Dendritic cell treated with granulocyte-macrophage colony-stimulating factor and Interleukin-4, amounts not matched to agents 40 ng/mL and 50 ng/mL, for 4 days (primary cell): Measurements from ENCODE around the gene ALDH5A1.

Source experiments
- H3K27ac Mint-ChIP-seq: one replicate; pipeline ENCODE4 v1.8.0; 2022; ENCODE audit warnings: mild to moderate bottlenecking, mixed read lengths
- H3K27me3 Mint-ChIP-seq: one replicate; pipeline ENCODE4 v1.8.0; 2022; ENCODE audit warnings: mild to moderate bottlenecking, mixed read lengths
- H3K36me3 Mint-ChIP-seq: one replicate; pipeline ENCODE4 v1.8.0; 2022; ENCODE audit warnings: low read depth, mixed read lengths
- H3K4me1 Mint-ChIP-seq: one replicate; pipeline ENCODE4 v1.8.0; 2022; ENCODE audit warnings: low read depth, mixed read lengths
- H3K4me3 Mint-ChIP-seq: one replicate; pipeline ENCODE4 v1.8.0; 2022; ENCODE audit warnings: mild to moderate bottlenecking, moderate library complexity, mixed read lengths
- H3K9me3 Mint-ChIP-seq: one replicate; pipeline ENCODE4 v1.8.0; 2022; ENCODE audit warnings: mixed read lengths
- intact Hi-C: fragments of 100-400 bp; cut with micrococcal nuclease; formaldehyde crosslinking; loops from one replicate; pipeline ENCODE4 v1.15.0; 2022

The ALDH5A1 gene

GRCh38 chr6:24524329-24524728 lies 29.6 kb downstream of the ALDH5A1 start:
- intact Hi-C loops, result no loop called here
- H3K27ac Mint-ChIP-seq, result no peak overlapping the region
- no peaks in the 10 kb centered on the region for H3K9me3 Mint-ChIP-seq

DNA sequence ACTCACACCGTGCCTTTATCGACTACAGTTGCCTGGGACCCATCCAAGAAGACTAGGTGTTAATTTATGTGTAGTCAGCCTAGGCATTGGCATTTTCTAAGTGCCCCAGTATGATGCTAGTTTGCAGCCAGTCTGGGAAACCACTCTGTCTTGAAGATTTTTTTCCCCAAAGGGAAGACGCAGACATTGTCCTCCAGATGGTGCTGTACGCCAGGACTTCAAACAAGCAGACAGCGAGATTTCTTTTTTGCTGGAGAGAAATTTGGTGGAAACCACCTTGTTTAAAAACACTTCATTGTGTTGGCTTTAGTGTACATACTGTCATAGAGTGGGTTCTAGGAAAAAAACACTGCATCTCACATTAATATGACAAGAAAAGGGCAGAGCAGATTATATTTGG lies 30.0 kb downstream of the ALDH5A1 start:
- no peaks in the 10 kb centered on the region for H3K9me3 Mint-ChIP-seq
- H3K36me3 Mint-ChIP-seq, result no peaks in the 10 kb centered on the region
- intact Hi-C loops, result no loop called here
- no peak overlapping the region for H3K27ac Mint-ChIP-seq
- no peak overlapping the region for H3K4me3 Mint-ChIP-seq
- H3K4me1 Mint-ChIP-seq, result no peaks in the 10 kb centered on the region
- H3K27me3 Mint-ChIP-seq, result no peaks in the 10 kb centered on the region

More at GRCh38 chr6:24524329-24524728, 29.6 kb downstream of the ALDH5A1 start:
- Mint-ChIP-seq H3K4me1 (no peaks in the 10 kb centered on the region), H3K27me3 (no peaks in the 10 kb centered on the region), H3K4me3 (no peak overlapping the region), H3K36me3 (no peaks in the 10 kb centered on the region)

GRCh38 chr6:24529985-24530384 lies 35.2 kb downstream of the ALDH5A1 start:
- no peaks in the 10 kb centered on the region for H3K4me1 Mint-ChIP-seq
- H3K4me3 Mint-ChIP-seq, result no peak overlapping the region
- no peaks in the 10 kb centered on the region for H3K36me3 Mint-ChIP-seq
- no peaks in the 10 kb centered on the region for H3K9me3 Mint-ChIP-seq
- H3K27ac Mint-ChIP-seq, result no peak overlapping the region
- intact Hi-C loops, result no loop called here
- no peaks in the 10 kb centered on the region for H3K27me3 Mint-ChIP-seq

DNA sequence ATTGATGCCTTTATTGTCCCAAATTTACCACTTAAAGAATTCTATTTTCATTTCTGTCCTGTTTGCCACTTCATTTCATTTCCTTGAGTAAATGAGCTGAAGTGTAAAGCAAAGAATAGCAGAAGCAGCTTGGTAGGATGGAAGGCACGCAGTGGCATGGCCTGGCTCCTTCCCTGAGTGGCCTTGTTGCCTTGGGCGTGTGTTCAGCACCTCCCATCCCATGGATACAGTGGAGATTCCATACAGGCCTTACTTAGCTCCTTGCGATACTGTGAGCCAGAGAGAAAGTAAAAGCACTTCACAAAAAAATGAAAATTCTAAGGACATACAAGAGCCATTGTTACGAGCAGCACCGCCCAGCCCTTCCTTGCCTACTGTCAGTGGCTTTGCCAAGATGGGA lies 39.6 kb downstream of the ALDH5A1 start:
- H3K4me1 Mint-ChIP-seq, result no peaks in the 10 kb centered on the region
- no peak overlapping the region for H3K4me3 Mint-ChIP-seq

GRCh38 chr6:24535210-24535609 lies 40.4 kb downstream of the ALDH5A1 start:
- Mint-ChIP-seq H3K9me3 (no peaks in the 10 kb centered on the region), H3K27me3 (no peaks in the 10 kb centered on the region), H3K4me1 (no peaks in the 10 kb centered on the region), H3K27ac (no peak overlapping the region), H3K36me3 (no peaks in the 10 kb centered on the region), H3K4me3 (no peak overlapping the region)
- intact Hi-C loops, result no loop called here

More for the DNA sequence above, 39.6 kb downstream of the ALDH5A1 start:
- intact Hi-C loops, result no loop called here
- H3K27me3 Mint-ChIP-seq, result no peaks in the 10 kb centered on the region
- H3K36me3 Mint-ChIP-seq, result no peaks in the 10 kb centered on the region
- H3K9me3 Mint-ChIP-seq, result no peaks in the 10 kb centered on the region
- no peak overlapping the region for H3K27ac Mint-ChIP-seq

DNA sequence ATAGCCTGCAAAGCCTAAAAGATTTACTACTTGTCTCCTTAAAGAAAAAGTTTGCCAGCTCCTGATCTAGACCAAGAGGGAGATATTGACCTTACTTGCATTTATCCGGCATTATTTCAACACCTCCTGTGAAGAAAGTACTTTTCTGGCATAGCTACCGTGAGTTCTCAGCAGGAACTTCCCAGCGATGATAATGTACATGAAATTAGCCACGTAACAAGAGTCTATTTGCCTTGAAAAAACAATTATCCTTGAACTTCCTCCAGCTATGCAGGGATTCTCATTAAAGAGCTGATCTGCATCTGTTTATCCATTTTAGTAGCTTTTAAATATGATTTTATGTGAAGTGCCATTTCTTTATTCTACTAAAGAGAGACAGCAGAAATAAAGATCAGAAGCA lies 41.7 kb downstream of the ALDH5A1 start:
- H3K4me3 Mint-ChIP-seq, result no peak overlapping the region
- H3K36me3 Mint-ChIP-seq, result no peaks in the 10 kb centered on the region
- no peaks in the 10 kb centered on the region for H3K27me3 Mint-ChIP-seq
- no peaks in the 10 kb centered on the region for H3K4me1 Mint-ChIP-seq
- intact Hi-C loops, result no loop called here
- no peaks in the 10 kb centered on the region for H3K9me3 Mint-ChIP-seq
- H3K27ac Mint-ChIP-seq, result no peak overlapping the region

DNA sequence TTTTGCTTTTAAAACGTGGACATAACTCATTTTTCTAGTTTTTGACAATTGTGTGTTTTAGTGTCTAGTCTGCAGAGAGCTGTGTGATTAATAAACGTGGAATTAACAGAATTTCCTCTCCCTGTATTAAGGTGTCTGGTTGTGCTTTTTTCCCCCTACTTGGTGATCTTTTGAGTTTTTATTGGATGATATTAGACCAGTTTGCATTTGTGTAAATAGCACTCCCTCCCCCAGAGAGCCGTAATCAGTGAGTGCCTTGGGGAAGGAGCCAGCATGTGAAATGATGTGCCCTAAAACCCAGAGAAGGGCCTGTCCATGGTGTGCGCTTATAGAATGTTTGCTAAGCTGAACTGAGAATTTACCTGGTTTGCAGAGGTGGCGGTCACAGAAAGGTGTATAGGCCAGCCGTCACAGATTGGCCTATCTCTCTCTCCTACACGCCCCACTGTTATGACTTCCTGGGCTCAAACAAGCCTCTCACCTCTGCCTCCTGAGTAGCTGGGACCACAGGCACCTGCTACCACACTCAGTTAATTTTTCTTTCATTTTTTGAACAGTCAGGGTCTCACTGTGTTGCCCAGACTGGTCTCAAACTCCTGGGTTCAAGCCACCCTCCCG lies 42.4 kb downstream of the ALDH5A1 start:
- Mint-ChIP-seq H3K4me3 (no peak overlapping the region), H3K36me3 (no peaks in the 10 kb centered on the region), H3K27me3 (no peaks in the 10 kb centered on the region), H3K9me3 (no peaks in the 10 kb centered on the region), H3K4me1 (no peaks in the 10 kb centered on the region), H3K27ac (no peak overlapping the region)
- intact Hi-C loops, result no loop called here

DNA sequence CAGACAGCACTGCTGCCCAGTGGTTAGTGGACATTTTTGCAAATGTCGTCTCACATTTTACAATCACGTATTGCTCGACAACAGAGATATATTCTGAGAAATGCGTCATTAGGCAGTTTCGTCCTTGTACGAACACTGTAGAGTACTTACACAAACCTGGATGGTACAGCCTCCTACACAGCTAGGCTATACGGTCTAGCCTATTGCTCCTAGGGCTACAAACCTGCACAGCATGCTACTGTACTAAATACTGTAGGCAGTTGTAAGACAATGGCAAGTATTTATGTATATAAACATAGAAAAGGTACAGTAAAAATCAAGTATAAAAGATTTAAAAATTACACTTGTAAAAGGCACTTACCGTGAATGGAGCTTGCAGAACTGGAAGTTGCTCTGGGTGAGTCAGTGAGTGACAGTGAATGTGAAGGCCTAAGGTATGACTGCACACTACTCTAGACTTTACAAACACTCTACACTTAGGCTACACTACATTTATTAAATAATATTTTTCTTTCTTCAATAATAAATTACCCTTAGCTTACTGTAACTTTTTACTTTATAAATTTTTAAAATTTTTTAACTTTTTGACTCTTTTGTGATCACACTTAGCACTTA lies 43.1 kb downstream of the ALDH5A1 start:
- H3K27me3 Mint-ChIP-seq, result no peaks in the 10 kb centered on the region
- H3K9me3 Mint-ChIP-seq, result no peaks in the 10 kb centered on the region
- intact Hi-C loops, result no loop called here
- H3K4me3 Mint-ChIP-seq, result no peak overlapping the region
- H3K4me1 Mint-ChIP-seq, result no peaks in the 10 kb centered on the region
- H3K36me3 Mint-ChIP-seq, result no peaks in the 10 kb centered on the region
- H3K27ac Mint-ChIP-seq, result no peak overlapping the region

GRCh38 chr6:24539416-24539815 lies 44.6 kb downstream of the ALDH5A1 start:
- Mint-ChIP-seq H3K4me1 (no peaks in the 10 kb centered on the region), H3K9me3 (no peaks in the 10 kb centered on the region), H3K4me3 (no peak overlapping the region), H3K36me3 (no peaks in the 10 kb centered on the region), H3K27me3 (no peaks in the 10 kb centered on the region), H3K27ac (no peak overlapping the region)
- intact Hi-C loops, result no loop called here

DNA sequence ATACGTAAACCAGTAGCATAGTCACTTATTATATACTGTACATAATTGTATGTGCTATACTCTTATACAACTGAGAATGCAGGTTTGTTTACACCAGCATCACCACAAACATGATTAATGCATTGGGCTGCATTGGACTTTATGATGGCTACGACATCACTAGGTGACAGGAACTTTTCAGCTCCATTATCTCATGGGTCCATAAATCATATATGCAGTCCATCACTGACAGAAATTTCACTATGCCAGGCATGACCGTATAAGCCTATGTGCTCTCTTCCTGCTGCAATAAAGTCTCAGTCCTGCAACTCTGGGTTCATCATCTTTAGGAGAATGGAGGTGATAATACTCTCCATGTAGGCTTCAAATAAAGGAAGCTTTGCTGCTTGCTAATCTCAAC lies 45.4 kb downstream of the ALDH5A1 start:
- Mint-ChIP-seq H3K27ac (no peak overlapping the region), H3K4me3 (no peak overlapping the region)
- intact Hi-C loops, result no loop called here

DNA sequence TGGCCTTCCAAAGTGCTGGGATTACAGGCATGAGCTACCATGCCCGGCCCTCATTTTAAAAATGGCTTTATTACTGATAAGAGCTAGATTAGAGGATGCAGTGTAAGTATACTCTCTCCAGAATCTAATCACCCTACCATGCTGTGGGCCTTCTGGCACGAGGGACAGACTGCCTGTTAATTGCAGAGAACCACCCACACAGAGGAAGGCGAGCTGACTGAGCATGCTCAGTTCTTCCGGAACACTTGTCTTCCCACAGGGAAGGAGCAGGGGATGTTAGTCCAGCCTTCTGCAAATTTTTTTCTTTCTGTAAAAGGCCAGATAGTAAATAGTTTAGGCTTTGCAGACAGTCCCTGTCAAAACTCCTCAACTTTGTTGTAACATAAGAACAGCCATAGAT lies 48.9 kb downstream of the ALDH5A1 start:
- intact Hi-C loops, result no loop called here
- no peaks in the 10 kb centered on the region for H3K9me3 Mint-ChIP-seq
- H3K4me1 Mint-ChIP-seq, result no peaks in the 10 kb centered on the region
- H3K27me3 Mint-ChIP-seq, result peaks cover 10% of the 10 kb centered on the region
- H3K4me3 Mint-ChIP-seq, result no peak overlapping the region
- H3K27ac Mint-ChIP-seq, result no peak overlapping the region
- no peaks in the 10 kb centered on the region for H3K36me3 Mint-ChIP-seq

More for the DNA sequence above, 45.4 kb downstream of the ALDH5A1 start:
- H3K4me1 Mint-ChIP-seq, result no peaks in the 10 kb centered on the region
- no peaks in the 10 kb centered on the region for H3K36me3 Mint-ChIP-seq
- H3K27me3 Mint-ChIP-seq, result no peaks in the 10 kb centered on the region
- H3K9me3 Mint-ChIP-seq, result no peaks in the 10 kb centered on the region

GRCh38 chr6:24545183-24545582 lies 50.4 kb downstream of the ALDH5A1 start:
- intact Hi-C loops, result no loop called here
- H3K4me1 Mint-ChIP-seq, result no peaks in the 10 kb centered on the region
- no peaks in the 10 kb centered on the region for H3K9me3 Mint-ChIP-seq
- H3K27me3 Mint-ChIP-seq, result peaks cover 10% of the 10 kb centered on the region
- no peak overlapping the region for H3K4me3 Mint-ChIP-seq
- no peak overlapping the region for H3K27ac Mint-ChIP-seq
- no peaks in the 10 kb centered on the region for H3K36me3 Mint-ChIP-seq

GRCh38 chr6:24545691-24546090 lies 50.9 kb downstream of the ALDH5A1 start:
- no peak overlapping the region for H3K4me3 Mint-ChIP-seq
- H3K36me3 Mint-ChIP-seq, result no peaks in the 10 kb centered on the region
- H3K9me3 Mint-ChIP-seq, result no peaks in the 10 kb centered on the region
- intact Hi-C loops, result no loop called here
- no peaks in the 10 kb centered on the region for H3K4me1 Mint-ChIP-seq
- H3K27me3 Mint-ChIP-seq, result peaks cover 10% of the 10 kb centered on the region
- no peak overlapping the region for H3K27ac Mint-ChIP-seq

GRCh38 chr6:24546439-24546838 lies 51.7 kb downstream of the ALDH5A1 start:
- H3K4me3 Mint-ChIP-seq, result no peak overlapping the region
- no peaks in the 10 kb centered on the region for H3K36me3 Mint-ChIP-seq
- intact Hi-C loops, result no loop called here
- peaks cover 10% of the 10 kb centered on the region for H3K27me3 Mint-ChIP-seq
- H3K27ac Mint-ChIP-seq, result no peak overlapping the region
- no peaks in the 10 kb centered on the region for H3K4me1 Mint-ChIP-seq
- no peaks in the 10 kb centered on the region for H3K9me3 Mint-ChIP-seq

DNA sequence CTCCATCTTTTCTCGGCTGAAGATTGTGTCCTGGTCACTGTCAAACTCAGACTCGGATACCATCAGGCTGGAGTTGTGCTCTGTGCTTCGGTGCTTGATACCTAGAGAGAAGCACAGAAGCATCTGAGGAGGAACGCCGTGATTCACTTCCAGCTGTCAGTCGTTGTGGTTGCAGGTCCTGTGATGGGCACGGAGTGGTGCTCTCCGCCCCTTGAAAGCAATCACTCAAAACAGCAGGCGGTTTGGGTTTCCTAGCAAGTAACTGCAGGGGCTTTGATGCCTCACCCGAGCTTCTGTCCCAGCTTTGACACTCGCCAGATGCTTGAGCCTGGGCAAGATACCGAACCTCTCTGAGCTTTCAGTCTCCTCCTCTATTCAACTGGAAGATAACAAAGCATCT lies 52.5 kb downstream of the ALDH5A1 start:
- H3K4me3 Mint-ChIP-seq, result no peak overlapping the region
- no peaks in the 10 kb centered on the region for H3K9me3 Mint-ChIP-seq
- intact Hi-C loops, result no loop called here
- H3K36me3 Mint-ChIP-seq, result no peaks in the 10 kb centered on the region
- no peak overlapping the region for H3K27ac Mint-ChIP-seq
- no peaks in the 10 kb centered on the region for H3K4me1 Mint-ChIP-seq
- peaks cover 10% of the 10 kb centered on the region for H3K27me3 Mint-ChIP-seq
